ENCODE results near the gene WNT7B. TPM values are rescaled to one million over a fixed set of nuclear protein-coding genes. Genes with fewer than 3 reads are reported as not detected.

Gene WNT7B
- total RNA-seq, 1 donor from 2014 or later, result not detected

DNA sequence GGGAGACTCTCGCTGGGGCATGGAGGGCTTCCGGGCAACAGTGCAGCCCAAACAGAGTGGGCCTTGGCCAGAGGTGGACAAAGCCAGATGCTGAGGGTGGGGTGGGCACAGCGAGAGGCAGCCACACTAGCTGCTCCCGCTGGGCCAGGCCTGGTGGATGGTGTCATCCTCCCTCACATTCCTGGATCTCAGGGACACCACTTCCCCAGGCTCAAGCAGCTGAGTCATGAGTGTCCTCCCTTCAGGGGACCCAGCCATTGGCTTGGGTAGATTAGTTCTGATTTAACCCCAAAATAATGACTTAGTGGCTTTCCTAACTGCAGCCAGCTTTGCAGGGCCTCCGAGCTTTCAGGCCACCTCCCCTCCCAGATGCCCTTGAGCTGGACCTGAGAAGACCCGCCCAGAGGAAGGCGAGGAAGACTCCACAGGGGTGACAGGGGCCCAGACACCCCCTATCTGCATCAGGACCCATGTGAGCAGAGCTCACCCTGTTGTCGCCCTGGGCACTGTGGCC, 25.9 kb upstream of the WNT7B start:
- no peaks in the 10 kb centered on the region for H3K36me3 ChIP-seq
- DNase-seq (ENCODE audit: low spot score in 2 of 2), result no peak
- H3K9me3 ChIP-seq, result no peaks in the 10 kb centered on the region
- no peak overlapping the region for H3K4me3 ChIP-seq
- no peaks in the 10 kb centered on the region for H3K27me3 ChIP-seq
- peaks cover 16 to 29% of the 10 kb centered on the region in 2 donors for H3K4me1 ChIP-seq
- intact Hi-C loops (cut with DNase I), result no loop called here
- TF ChIP-seq, protein P1, sequence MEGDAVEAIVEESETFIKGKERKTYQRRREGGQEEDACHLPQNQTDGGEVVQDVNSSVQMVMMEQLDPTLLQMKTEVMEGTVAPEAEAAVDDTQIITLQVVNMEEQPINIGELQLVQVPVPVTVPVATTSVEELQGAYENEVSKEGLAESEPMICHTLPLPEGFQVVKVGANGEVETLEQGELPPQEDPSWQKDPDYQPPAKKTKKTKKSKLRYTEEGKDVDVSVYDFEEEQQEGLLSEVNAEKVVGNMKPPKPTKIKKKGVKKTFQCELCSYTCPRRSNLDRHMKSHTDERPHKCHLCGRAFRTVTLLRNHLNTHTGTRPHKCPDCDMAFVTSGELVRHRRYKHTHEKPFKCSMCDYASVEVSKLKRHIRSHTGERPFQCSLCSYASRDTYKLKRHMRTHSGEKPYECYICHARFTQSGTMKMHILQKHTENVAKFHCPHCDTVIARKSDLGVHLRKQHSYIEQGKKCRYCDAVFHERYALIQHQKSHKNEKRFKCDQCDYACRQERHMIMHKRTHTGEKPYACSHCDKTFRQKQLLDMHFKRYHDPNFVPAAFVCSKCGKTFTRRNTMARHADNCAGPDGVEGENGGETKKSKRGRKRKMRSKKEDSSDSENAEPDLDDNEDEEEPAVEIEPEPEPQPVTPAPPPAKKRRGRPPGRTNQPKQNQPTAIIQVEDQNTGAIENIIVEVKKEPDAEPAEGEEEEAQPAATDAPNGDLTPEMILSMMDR (IDR thresholded peaks at IDR 0.05), result no peak
- peak overlapping the region in 1 of 2 donors; percentile 33 for H3K27ac ChIP-seq

DNA sequence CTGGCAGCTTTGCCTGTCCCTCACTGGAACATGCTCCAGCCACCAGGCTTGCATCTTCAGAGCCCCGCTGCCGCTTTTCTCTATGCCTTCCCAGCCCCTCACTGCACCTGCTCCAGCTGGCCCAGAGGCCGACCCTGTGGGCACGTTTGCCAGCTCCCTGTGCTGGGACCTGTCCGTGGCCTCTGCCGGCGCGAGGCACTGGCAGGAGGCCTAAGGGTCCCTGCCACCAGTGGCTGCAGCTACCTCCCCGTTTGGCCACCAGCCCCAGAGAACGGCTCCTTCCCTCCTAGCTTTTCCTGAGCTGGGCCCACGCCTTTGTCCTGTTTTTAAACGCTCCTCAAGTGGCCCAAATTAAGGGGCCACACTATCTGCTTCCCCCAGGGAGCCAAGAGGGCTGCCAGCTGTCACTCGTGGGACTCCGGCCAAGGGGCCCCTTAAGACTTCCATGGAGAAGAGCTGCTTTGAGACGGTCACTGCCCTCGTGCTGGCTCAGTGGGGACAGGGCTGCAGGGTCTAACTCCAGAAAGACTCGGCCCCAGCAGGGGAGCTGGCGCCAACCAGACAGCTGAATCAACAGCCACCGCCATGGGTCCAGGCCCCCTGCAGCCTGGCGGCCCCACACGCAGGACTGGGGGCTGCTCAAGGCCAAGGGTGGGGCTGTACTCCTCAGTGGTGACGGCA, 24.6 kb upstream of the WNT7B start:
- peaks cover 10 to 30% of the 10 kb centered on the region in 2 donors for H3K4me1 ChIP-seq
- DNase-seq (ENCODE audit: low spot score in 2 of 2), result no peak
- TF ChIP-seq, protein P1 (IDR thresholded peaks at IDR 0.05), result no peak
- peak overlapping the region in 1 of 2 donors; percentile 33 for H3K27ac ChIP-seq
- H3K4me3 ChIP-seq, result no peak overlapping the region
- no peaks in the 10 kb centered on the region for H3K36me3 ChIP-seq
- intact Hi-C loops (cut with DNase I), result no loop called here
- no peaks in the 10 kb centered on the region for H3K9me3 ChIP-seq
- no peaks in the 10 kb centered on the region for H3K27me3 ChIP-seq

DNA sequence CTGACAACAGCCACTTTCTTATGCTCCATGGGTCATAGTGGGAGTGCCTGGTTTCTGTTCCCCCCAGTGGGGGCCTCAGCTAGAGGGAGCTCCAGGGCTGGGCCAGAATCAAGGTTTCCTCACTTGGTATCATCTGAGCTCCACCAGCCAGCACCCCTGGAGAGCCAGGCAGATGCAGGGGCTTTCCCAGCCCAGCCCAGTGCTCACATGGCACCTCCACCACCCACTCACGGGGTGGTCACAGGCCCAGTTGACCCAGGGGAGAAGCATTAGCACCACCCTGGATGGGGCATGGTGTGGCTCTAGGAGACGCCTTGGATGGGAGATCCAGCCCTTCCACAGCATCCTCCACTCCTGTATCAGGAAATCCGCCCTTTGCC, 24.1 kb upstream of the WNT7B start:
- peaks cover 5 to 29% of the 10 kb centered on the region in 2 donors for H3K4me1 ChIP-seq
- no peaks in the 10 kb centered on the region for H3K9me3 ChIP-seq
- H3K27me3 ChIP-seq, result no peaks in the 10 kb centered on the region
- no peak overlapping the region for H3K4me3 ChIP-seq
- H3K27ac ChIP-seq, result no peak overlapping the region
- TF ChIP-seq, protein P1 (IDR thresholded peaks at IDR 0.05), result no peak
- DNase-seq (ENCODE audit: low spot score in 2 of 2), result peak in 1 of 2 donors; percentile 0
- intact Hi-C loops (cut with DNase I), result no loop called here
- H3K36me3 ChIP-seq, result no peaks in the 10 kb centered on the region

DNA sequence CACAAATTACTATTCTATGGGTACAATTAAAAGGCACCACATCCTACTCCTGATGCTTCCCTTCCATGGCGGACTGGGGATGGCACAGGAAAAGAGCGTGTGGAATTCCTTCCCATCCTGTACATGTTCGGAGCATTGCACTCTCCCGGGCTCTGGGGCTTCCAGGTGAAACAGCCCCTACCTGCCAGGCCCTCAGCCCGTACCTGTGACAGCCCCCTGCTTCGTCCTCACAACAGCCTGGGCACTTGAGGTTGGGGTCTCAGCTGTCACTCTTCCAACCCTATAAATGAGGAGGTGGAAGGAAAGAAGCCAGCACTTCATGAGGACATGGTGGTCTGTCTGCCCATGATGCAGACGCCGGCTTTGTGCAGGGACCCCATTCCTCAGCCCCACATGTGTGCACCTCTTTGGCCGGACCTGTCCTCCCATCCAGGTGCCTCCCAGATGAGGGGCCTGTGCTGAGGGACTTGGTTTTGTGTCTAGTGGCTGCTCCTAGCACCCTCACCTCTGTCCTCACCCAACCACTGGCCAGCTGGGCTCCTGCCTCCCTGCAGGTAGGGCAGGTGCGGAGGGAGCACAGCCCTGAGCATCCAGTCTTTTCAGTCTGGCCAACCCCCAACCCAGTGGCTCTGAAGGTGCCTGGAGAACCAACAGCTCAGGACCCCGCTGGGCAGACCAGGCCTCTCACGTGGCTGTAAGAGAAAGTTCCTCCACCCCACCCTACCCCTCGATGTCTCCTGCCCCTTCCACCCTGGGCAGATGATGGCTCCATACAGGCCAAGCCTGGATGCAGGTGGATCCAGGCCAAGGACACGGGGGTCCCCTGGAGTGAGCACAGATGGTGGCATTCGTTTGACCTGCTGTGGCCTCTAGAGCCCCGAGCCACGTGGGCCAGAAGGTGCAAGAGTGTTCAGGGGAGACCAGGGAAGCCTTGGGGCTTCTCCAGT, 23.4 kb upstream of the WNT7B start:
- DNase-seq (ENCODE audit: low spot score in 2 of 2), result no peak

DNA sequence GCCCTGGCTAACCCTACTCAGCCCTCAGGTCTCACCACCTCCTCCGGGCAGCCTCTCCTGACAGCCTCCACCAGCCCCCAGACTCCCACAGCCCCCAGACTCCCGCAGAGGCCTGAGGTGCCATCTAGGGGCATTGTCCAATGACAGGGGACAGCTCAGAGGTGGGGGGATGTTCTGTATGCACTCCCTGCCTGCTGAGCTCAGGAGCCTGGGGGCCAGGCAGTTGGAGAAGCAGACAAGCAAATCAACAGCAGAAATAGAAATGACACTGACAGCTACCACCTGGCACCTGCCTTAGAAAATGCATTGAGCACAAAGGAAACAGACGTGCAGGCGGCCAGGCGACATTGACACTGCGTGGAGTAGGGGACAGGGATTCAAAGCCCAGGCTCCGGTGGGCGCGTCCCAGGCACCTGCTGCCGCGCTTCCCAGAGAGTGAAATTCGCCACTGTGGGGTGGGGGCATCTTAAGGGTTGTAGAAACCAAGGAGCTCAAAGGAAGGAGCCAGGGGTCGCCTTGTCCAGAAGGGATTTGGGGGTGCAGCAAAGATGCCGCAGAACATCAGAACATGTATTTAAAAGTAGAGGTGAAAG, 22.5 kb upstream of the WNT7B start:
- DNase-seq (ENCODE audit: low spot score in 2 of 2), result no peak
- H3K9me3 ChIP-seq, result no peaks in the 10 kb centered on the region
- H3K27me3 ChIP-seq, result no peaks in the 10 kb centered on the region
- no peak overlapping the region for H3K27ac ChIP-seq
- TF ChIP-seq, protein P1 (IDR thresholded peaks at IDR 0.05), result no peak
- peaks cover 11 to 33% of the 10 kb centered on the region in 2 donors for H3K4me1 ChIP-seq
- intact Hi-C loops (cut with DNase I), result loop anchor here (5.0 kb wide), 2 partner anchors 313 to 543 kb away; no protein-coding TSS in a partner anchor
- H3K4me3 ChIP-seq, result no peak overlapping the region
- H3K36me3 ChIP-seq, result no peaks in the 10 kb centered on the region

More for the DNA sequence above, 23.4 kb upstream of the WNT7B start:
- Histone ChIP-seq H3K9me3 (no peaks in the 10 kb centered on the region), H3K27ac (no peak overlapping the region), H3K4me3 (no peak overlapping the region), H3K36me3 (no peaks in the 10 kb centered on the region), H3K4me1 (peaks cover 8 to 26% of the 10 kb centered on the region in 2 donors), H3K27me3 (no peaks in the 10 kb centered on the region)
- intact Hi-C loops (cut with DNase I), result no loop called here
- TF ChIP-seq, protein P1 (IDR thresholded peaks at IDR 0.05), result no peak
